Ovary (tissue), 3 donors: Measurements from ENCODE around the gene KDM2A.

Experiments
- CTCF ChIP-seq, 3 donors: fragments of 450-650 bp in 2 of 3; fragments of 200-600 bp in 1 of 3; IDR thresholded peaks; one replicate each; pipeline versions ENCODE4 v1.5.1 to v1.8.0; 2016 to 2022; ENCODE audit warnings: antibody characterized with exemption in 3 of 3, mild to moderate bottlenecking in 1 of 3
- EP300 ChIP-seq: sonication (generic); formaldehyde crosslinking; IDR thresholded peaks from one replicate; pipeline ENCODE4 v1.6.1; 2017; ENCODE audit warnings: antibody characterized with exemption
- donor health status: DM: no; HTN: no; CAD: no.

GRCh38 chr11:67292671-67293070 is 173.6 kb downstream of the KDM2A start:
- TF ChIP-seq CTCF (IDR thresholded peaks at IDR 0.05) (no peak), EP300 (no peak)
